NCI-H748 (cell line): ENCODE results near the gene EXOC4.

ENCODE experiments used
- DNase-seq: peaks from one replicate; lab custom pipeline; 2025; ENCODE audit not compliant: unreplicated experiment; lab: John Stamatoyannopoulos, UW

The EXOC4 gene

DNA sequence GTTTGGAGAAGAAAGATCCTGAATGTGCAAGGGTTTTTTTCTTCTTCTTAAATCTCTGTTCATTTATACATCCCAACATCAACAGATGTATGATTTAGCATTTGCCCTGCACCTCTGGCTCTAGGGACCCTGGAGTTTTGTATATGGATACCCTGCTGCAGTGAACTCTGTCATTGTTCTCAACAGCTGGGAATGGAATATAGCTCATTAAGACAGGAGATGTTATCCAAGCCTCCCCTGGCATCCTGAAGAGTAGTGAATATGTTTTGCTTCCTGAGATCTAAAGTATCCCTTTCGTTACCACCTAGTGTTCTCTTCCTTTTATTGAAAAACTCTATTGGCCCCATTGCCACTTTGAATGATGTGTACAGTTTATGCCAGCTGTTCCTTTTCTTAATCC lies 275.9 kb downstream of the EXOC4 start:
- DNase-seq: no peak

DNA sequence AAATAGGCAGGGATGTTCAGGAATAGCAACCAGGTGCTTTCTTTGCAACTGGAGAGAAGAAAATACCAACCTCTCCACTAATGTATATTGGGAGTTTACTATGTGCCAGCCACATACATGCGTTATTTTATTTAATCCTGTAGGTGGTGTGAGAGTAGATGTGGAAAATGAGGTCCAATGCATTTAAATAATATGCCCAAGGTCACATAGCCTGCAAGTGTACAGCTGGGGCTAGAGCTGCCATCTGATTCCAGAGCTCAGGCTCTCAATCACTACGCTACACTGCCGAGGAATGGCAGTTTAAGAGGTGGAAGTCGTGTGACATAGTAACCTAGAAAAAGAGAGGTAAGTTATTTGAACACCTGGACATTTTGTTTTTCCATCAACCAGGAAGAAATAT lies 277.0 kb downstream of the EXOC4 start:
- peak; percentile 87 for DNase-seq

DNA sequence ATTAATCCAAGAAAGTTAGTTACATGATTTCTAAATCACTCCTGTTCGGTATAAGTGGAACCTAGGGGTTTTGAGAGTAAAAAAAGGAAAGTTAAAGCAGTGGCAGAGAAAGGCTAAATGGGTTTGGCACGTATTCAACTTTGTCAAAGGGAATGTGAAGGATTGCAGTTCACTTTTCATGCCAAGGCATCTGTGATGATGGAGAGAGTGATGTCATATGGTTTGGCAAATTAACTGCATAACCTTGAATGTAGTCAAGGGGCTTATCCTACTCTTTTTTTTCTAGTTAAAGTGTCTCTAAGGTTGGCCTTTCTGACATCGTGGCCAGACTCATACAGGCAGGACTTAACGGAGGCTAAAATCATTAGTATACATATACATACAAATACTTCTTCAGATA lies 277.8 kb downstream of the EXOC4 start:
- no peak for DNase-seq

DNA sequence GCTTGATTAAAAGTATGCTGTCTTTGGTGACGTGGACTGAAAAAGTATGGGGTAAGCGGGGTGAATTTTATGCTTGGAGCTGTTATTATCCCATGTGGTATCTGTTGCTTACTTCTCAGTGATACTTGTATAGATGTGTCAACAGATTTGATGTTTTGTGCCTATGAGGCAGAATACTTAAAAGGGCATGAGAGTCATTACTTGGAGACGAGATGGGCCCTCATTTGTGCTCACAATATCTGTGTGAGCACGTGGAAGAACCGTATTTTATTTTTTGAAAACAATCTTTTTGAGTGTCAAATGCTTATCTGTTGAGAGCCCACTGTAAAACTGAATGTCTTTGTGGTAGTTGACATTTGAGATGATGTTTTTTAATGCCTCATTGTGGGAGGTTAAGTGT lies 281.9 kb downstream of the EXOC4 start:
- DNase-seq: no peak

DNA sequence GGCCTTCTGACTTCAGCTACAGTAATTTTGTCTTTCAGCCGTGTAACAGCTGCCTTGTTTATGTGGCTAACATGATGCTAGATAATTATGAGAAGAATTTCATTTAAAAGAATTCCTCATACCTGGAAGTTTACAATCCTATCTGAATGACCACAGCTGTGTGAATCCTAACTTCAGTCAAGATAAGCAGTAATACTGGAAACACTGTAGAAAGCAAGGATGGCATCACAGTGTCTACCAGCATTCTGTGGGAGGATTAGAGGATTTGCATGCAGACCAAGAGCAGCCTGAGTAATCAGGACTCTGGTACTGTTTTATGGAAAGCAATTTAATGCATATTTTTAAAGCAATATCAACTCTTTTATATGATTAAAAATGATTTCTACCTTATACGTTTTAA lies 282.4 kb downstream of the EXOC4 start:
- no peak for DNase-seq

DNA sequence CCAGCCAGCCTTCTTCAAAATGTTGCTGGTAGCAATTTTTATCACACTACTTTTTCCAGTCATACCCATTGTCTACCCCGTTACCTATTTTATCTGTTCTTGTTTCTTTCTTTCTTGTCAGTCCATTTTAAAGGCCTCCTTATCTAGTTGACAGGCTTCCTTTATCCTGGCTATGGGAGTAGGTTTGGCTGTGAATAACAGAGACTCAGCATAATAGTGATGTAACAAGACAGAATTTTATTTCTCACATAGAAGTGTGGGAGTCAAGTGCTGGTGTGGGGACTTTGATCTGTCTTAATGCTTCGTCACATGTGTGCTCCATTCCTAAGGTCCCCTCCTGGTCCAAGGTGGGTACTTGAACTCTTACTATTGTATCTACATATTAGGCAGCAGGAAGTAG lies 283.6 kb downstream of the EXOC4 start:
- DNase-seq: no peak

DNA sequence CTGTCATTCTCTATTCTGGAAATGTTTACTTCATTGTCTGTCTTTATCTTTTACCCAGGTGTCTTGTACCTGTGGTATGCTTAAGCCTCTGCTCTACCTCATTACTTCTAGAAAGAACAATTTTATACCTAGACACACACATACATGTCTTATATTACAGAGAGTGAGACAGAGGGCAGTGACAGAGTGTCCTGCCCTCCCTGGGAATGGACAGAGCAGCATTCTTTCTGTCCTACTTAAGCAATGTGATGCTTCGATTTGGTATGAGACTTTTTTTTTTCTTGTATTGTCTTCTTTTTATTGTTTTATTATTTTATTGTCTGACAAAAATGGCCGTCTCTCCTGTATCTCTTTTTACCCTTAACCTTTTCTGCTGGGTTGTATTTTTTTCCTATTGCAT lies 286.1 kb downstream of the EXOC4 start:
- DNase-seq: no peak

DNA sequence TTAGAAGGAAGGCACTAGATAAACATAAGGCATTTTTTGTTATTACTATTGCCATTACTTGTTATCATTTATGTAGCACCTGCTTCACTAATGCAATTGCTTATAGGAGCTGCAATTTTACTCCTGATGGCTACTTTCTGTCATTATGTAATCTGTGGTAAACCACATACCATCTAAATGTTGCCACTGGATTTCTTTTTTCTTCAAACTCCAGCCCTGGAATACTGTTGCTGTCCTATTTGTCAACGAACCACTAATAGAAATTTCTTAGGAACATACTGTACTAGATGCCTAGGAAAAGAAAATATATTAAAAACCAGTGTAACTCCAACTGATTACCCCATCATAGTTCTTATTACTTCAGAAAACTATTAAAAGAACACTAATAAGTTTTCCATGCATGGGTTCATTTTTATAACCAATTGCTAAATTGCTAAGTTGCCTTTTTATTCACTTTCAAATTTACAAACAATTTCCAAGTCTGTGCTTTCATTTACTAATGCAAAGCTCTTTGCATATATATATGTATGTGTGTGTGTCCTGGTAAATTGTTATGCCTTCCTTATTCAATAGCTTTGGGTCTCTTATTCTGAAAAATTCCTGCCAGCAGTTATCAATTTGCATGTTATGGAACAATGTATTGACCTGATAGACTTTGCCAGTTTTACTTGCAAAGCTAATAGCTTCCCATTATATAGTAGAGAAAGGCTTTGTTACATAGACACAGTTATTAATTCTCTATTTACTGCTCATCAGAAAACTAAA lies 287.4 kb downstream of the EXOC4 start:
- DNase-seq: no peak

DNA sequence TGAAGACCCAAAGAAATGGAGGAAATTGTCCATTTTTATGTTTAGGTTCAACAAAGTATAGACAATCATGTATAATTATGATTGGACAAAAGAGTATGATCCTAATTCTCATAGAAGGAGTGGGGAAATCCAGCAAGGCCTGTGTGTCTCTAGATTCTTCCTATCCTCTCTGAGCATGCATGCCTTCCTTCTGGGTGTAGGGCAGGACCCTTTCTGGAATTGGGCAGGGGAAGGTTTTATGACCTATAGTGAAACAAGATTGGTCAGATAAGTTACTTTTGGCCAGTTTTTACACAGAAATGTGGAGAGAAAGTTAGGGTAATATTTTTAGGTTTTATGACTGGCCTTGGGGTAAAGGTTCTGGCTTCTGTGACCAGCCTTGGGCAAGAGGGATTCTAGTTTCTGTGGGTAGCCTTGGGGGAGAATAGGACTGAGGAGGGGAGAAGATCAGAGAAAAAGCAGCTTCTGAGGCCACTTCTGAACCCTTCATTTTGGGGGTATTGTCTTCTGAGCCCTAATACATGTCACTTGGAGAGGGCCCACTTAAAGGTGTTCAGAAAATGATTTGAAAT lies 289.4 kb downstream of the EXOC4 start:
- no peak for DNase-seq

DNA sequence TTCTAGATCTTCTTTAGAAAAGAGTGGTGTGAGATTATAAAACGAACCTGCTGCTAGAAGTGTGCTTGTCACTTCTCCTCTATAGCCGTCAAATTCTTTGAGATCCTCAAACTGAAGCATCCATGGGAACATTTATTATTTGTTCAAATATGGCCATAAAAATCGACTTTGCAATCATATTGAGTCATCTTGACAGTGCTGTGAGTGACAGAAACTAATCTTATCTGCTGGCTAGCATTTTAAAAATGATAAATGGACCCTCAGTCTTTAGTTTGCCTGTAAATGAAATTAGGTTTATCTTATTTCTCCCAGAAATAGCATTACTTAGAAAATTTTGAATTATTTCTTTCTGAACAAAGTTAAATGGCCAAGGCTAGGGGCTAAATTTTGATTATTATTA lies 290.8 kb downstream of the EXOC4 start:
- no peak for DNase-seq

DNA sequence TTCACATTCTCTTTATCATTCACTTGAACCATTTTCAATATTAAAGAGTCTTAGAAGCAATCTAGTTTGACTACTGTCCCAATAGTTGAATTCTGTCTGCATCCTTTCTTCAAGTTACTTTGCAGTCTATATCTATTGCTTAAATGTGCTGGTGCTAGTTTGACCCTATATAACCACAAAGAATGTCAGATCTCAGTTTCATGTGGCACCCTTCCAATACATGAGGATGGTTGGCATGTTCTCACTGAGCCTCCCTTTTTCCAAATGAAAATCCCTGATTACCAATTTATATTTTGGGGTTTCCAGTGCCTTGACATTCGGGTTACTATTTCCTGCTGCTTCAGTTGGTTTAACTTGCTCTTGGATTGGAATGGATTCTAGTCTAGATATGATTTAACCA lies 292.7 kb downstream of the EXOC4 start:
- no peak for DNase-seq

DNA sequence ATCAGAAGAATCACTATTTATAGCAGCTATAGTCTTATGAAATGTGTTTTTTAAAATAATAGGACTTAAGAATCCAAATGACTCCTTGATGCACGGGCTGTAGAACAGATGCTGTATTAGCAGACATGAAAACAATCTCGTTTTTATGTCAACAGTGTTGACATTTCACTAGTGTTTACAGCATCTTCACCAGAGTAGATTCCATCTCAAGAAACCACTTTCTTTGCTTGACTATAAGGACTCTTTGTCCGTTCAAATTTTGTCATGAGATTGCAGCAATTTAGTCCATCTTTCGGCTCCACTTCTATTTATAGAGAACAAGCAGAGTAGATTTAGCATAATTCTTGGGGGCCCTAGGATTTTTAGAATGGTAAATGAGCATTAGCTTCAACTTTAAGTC lies 295.1 kb downstream of the EXOC4 start:
- DNase-seq: no peak

DNA sequence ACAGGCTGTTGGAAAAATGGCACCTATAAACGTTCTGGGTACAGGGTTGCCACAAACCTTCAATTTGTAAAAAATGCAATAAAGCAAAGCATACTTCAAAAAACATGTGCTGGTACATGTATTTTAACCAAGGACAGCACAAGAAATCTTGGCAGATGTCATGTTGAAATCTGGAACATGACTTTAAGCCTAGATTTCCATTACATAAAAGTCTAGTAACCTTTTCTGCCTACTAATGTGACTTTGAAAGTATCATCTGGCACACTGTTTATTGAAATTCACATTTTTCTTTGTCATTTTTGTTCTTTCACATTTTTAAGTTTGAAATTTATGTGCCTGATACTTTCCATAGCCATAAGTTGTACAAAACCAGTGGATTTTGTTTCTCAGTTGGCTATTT lies 296.8 kb downstream of the EXOC4 start:
- no peak for DNase-seq

DNA sequence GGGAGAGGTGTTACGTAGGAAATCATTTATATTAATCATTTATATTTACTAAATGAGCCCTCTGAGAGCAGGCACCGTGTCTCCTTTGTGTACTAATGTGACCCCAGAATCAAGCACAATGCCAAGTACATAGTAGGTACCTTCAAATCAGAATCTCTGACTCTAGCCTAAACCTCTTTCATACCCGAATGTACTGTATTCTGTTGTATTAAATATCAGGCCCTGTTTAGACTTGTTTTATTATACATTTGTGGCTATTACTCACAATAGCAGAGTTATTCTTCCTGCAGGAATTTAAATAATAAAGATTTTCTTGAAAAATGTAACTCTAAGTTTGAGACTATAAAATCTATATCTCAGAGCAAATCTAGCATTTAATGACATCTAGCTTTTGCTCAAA lies 297.3 kb downstream of the EXOC4 start:
- DNase-seq: no peak

DNA sequence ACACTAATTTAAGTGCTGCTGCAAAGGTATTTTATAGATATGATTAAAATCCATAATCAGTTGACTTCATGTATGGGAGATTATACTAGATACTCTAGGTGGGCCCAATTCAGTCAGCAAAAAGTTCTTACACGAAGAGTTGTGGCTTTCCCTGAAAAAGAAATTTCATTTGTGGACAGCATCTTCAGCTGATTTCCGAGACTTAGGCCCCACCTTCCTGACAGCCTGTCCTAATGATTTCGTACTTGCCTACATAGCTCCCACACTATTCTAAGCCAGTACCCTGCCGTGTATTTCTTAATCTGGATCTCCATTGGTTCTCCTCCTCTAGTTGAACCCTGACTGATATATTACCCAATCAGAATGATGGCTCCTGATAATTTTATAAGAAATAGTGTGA lies 297.9 kb downstream of the EXOC4 start:
- no peak for DNase-seq

DNA sequence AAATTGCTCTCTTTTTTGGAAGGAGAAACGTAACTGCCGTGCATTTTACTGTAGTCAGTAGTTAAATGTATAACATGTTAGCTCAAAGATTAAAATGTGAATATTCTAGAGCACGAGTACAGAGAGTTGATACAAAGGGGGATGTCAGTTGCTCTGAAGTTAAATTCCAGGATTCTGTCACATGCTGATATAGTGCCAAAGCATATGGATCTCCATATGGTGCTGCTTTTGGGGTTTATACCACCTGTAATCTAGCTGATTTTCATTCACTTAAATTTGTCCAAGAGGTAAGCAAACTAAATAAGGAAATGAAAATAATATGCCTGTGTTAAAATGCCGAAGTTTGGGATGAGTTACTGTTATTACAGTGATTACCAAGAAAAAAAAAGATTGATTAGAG lies 298.6 kb downstream of the EXOC4 start:
- no peak for DNase-seq

DNA sequence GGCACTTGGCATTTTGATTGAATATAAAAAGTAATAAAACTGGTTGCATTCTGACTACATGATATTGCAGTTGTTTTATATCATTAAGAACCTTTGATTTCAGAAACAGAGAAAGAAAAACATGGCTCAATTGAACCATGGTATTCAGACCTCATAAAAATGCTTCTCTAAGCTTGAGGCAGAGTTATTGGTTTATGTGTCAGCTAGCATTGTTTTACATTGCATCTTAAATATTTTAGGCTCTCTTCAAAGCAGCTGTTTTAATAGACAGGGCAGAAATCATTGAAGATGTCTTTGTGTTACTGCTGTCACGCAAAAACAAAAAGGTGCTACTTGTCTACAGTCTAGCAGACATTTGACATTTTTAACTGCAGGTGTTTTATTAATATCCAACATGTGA lies 299.2 kb downstream of the EXOC4 start:
- no peak for DNase-seq

DNA sequence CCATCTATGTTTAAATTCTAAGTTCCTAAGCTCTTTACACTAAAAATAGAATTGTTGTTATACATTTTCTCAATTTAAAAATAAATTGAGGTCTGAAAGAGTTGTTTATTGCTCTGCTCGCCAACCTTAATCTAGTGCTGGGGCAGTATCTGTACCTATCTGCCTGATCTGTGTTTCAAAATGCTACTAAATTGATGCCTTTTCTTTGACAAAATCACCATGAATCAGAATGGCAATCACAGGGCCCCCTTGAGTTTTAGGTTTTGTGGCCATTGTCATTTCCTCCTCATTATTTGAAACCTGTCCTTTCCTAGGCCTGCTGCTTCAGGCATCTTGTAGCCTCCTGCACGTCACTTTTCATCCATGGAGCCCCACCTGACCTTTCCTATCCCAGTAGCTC lies 301.5 kb downstream of the EXOC4 start:
- no peak for DNase-seq

DNA sequence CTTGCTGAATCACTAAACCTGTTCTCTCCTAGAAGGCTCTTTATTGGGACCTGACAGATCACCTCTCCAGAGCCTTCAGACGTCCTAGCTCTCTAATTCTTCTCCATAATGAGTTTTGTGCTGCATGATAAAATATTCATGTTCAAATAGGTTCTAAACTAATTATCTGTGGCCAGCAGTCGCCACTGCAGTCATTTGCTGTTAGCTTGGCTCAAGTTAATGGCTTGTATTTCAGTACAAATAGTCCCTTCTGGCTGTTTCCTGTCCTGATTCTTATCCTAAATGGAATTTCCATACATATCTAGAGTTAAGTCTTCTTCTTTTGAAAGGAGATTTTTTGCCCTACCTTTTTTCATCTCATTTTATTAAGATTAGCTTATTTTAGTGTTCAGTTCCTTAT lies 303.2 kb downstream of the EXOC4 start:
- no peak for DNase-seq

DNA sequence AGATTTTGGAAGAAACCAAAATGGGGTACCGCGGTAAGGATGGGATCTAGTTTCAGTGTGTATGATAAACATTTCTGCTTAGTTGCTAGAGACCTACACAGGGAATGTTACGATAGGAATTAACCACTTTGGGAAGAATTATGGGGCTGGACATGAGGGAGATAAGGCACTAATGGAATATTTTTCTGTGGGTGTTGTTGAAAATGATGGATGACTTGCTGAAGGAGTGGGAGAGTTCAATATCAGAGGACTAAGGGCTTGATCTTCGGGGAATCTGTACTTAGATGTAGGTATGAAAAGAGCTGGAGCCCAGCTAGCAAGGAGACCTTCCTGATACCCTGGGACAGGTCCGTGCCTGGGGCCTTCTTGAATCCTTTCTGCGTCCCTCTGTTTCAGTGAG lies 303.7 kb downstream of the EXOC4 start:
- no peak for DNase-seq

DNA sequence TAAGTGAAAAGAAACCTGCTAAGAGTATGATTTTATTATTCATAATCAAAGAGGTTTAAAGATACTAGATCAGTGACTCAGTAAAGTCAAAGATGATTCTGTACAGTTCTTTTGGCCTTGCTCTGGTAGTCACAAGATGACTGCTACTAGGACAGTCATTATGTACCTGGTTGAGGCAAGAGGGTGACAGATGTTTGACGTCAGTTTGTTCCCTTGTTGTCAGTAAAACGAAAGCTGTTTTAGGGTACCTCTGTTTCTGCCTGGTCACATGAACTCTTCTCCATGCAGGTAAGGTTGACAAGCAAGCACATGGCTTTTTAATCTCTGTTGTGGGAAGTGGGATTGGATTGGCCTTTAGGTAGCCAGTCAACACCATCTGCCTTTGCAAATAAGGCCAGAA lies 308.0 kb downstream of the EXOC4 start:
- DNase-seq: no peak

DNA sequence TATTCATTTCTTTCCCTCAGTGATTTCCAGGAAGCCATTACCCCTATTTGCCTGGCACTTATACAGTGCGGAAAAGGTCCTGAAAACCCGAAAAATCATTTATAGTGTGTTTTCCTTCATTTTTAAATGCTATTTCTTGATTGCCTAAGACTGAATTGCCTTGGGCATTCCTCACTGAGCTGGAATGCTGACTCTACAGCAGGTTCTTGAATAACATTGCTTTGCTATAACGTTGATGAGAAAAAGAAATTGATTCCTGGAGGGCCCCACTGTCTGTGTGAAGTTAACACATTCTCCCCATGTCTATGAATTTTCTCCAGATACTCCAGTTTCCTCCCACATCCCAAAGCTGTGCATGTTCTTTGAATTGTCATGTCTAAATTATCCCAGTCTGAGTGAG lies 308.5 kb downstream of the EXOC4 start:
- DNase-seq: no peak

DNA sequence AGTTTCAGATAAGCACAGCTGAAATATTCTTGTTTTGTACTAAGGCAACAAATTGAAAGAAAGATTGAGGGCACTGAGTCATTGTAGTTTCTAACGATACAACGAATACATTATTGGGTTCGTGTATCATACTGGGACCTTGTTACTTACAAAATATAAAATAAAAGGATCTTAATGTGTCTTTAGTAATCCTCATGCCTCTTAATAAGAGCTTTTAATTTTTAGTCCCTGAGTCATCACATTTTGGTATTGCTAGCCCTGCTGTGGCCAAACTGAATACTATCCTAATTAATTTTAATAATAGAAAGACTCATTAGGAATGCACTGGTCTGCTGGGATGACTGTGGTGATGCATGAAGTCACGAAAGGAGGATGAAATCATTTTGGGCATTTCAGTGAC lies 309.7 kb downstream of the EXOC4 start:
- DNase-seq: no peak
